GM19351 (cell line): ENCODE data around the gene RTL3.

Source experiments
- ATAC-seq: cut with Tn5 transposase; IDR thresholded peaks from one replicate; pipeline ENCODE4 v1.9.1; 2021; ENCODE audit warnings: mild to moderate bottlenecking, moderate library complexity; ENCODE audit not compliant: unreplicated experiment

Gene RTL3

DNA sequence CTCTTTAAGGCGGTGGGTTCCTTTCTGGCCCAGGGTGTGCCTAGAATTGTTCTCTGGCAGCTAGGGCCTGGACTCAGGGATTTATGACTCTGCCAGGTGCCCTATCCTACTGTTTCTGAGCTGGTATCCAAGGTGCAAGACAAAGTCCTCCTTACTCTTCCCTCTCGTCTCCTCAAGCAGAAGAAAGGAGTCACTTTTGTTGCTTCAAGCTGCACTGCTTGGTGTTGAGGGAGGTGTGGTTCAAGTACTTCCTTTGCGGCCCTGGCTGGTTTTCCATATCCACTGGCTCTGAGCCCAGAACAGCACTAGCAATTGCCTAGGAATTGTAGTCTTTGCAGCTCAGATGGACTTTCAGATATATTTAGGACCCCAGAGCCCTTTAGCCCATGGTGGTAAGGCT is 39.3 kb downstream of the RTL3 start:
- ATAC-seq: no peak

DNA sequence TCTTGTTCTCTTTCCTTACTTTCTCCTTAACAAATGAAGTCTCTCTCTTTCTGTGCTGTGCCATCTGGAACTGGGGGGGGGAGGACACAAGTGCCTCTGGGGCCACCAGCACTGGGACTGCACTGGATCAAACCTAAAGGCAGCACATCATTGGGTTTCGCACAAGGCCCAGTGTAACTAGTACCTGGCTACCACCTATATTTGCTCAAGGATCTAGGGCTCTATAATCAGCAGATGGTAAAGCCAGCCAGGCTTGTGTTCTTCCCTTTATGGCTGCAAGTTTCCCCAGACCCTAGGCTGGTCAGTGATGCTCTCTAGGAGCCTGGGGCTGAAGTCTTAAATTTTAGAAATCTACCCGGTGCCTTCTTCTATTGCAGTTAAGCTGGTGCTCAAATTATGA is 40.1 kb downstream of the RTL3 start:
- ATAC-seq: no peak

GRCh38 chrX:78614264-78614663 is 44.9 kb downstream of the RTL3 start:
- no peak for ATAC-seq
